Right lobe of liver (tissue), 4 donors: ENCODE measurements around the gene TMEM203.
"Not testable (repeated sequence)": the region's sequence is repeated elsewhere in the genome, so short reads cannot be mapped to it uniquely, and the experiment has no call there.

ENCODE experiments used
- POLR2A ChIP-seq: fragments of 450-650 bp; IDR thresholded peaks from one replicate; pipeline ENCODE4 v1.6.1; 2017; ENCODE audit warnings: antibody characterized with exemption, mild to moderate bottlenecking
- TF ChIP-seq, protein P1 (sequence below), 4 donors: fragments of 200-600 bp in 3 of 4; fragments of 450-650 bp in 1 of 4; IDR thresholded peaks; one replicate each; pipeline versions ENCODE4 v1.5.1 to v1.8.0; 2016 to 2022; ENCODE audit warnings: antibody characterized with exemption in 4 of 4, mild to moderate bottlenecking in 2 of 4
- donor health status: DM: no; HTN: no; CAD: no.
- donor health status: DM: no; HTN: no; CAD: no.
- donor health status: DM: no; HTN: yes; CAD: no.

DNA sequence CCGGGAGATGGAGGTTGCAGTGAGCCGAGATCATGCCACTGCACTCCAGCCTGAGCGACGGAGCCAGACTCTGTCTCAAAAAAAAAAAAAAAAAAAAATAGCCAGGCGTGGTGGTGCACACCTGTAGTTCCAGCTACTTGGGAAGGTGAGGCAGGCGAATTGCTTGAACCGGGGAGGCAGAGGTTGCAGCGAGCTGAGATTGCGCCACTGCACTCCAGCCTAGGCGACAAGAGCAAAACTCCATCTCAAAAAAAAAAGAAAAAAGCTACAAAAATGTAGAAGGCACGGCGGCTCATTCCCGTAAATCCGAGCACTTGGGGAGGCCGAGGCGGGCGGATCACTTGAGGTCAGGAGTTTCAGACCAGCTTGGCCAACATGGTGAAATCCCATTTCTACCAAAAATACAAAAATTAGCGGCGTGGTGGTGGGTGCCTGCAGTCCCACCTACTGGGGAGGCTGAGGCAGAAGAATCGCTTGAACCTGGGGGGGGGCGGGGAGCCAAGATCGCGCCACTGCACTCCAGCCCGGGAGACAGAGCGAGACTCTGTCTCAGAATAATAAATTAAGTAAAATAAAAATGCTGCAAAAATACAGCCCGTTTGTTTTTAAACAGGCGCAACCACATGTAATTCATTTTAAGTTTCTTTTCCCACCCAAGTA lies 34.2 kb upstream of the TMEM203 start:
- TF ChIP-seq, protein P1, sequence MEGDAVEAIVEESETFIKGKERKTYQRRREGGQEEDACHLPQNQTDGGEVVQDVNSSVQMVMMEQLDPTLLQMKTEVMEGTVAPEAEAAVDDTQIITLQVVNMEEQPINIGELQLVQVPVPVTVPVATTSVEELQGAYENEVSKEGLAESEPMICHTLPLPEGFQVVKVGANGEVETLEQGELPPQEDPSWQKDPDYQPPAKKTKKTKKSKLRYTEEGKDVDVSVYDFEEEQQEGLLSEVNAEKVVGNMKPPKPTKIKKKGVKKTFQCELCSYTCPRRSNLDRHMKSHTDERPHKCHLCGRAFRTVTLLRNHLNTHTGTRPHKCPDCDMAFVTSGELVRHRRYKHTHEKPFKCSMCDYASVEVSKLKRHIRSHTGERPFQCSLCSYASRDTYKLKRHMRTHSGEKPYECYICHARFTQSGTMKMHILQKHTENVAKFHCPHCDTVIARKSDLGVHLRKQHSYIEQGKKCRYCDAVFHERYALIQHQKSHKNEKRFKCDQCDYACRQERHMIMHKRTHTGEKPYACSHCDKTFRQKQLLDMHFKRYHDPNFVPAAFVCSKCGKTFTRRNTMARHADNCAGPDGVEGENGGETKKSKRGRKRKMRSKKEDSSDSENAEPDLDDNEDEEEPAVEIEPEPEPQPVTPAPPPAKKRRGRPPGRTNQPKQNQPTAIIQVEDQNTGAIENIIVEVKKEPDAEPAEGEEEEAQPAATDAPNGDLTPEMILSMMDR (IDR thresholded peaks at IDR 0.05): not testable (repeated sequence)
- not testable (repeated sequence) for TF ChIP-seq POLR2A
